Measurements from ENCODE around the gene MASP2.

MASP2 gene

GRCh38 chr1:11071463-11072215 lies 24.6 kb upstream of the MASP2 start:
- no peaks in the 10 kb centered on the region for H3K27me3 ChIP-seq
- no peak overlapping the region for H3K4me3 ChIP-seq (ENCODE audit: low read depth in 1 of 2, low read length in 1 of 2)
- no peak for TF ChIP-seq CTCF (IDR thresholded peaks at IDR 0.05)
- H3K9me3 ChIP-seq = no peaks in the 10 kb centered on the region
- no peaks in the 10 kb centered on the region for H3K4me1 ChIP-seq (ENCODE audit: control insufficient read depth in 1 of 2, insufficient read depth in 1 of 2, low read depth in 1 of 2, low read length in 1 of 2)
- no peak overlapping the region for H3K27ac ChIP-seq
- H3K36me3 ChIP-seq = peaks cover 100% of the 10 kb centered on the region

GRCh38 chr1:11070876-11071275 lies 23.8 kb upstream of the MASP2 start:
- Histone ChIP-seq H3K36me3 (peaks cover 100% of the 10 kb centered on the region), H3K4me3 (ENCODE audit: low read depth in 1 of 2, low read length in 1 of 2) (no peak overlapping the region), H3K27me3 (no peaks in the 10 kb centered on the region)

GRCh38 chr1:11068600-11069473 lies 21.8 kb upstream of the MASP2 start:
- no peak overlapping the region for H3K27ac ChIP-seq
- H3K4me3 ChIP-seq (ENCODE audit: low read depth in 1 of 2, low read length in 1 of 2) = no peak overlapping the region
- H3K4me1 ChIP-seq (ENCODE audit: control insufficient read depth in 1 of 2, insufficient read depth in 1 of 2, low read depth in 1 of 2, low read length in 1 of 2) = no peaks in the 10 kb centered on the region
- peaks cover 95% of the 10 kb centered on the region for H3K36me3 ChIP-seq
- no peak for TF ChIP-seq CTCF (IDR thresholded peaks at IDR 0.05)
- H3K27me3 ChIP-seq = no peaks in the 10 kb centered on the region
- H3K9me3 ChIP-seq = no peaks in the 10 kb centered on the region

More at GRCh38 chr1:11070876-11071275, 23.8 kb upstream of the MASP2 start:
- TF ChIP-seq CTCF (IDR thresholded peaks at IDR 0.05) = no peak
- Histone ChIP-seq H3K27ac (no peak overlapping the region), H3K9me3 (no peaks in the 10 kb centered on the region), H3K4me1 (ENCODE audit: control insufficient read depth in 1 of 2, insufficient read depth in 1 of 2, low read depth in 1 of 2, low read length in 1 of 2) (no peaks in the 10 kb centered on the region)

- TF ChIP-seq CTCF (IDR thresholded peaks at IDR 0.05) = no peak
- Histone ChIP-seq H3K36me3 (peaks cover 88% of the 10 kb centered on the region), H3K9me3 (no peaks in the 10 kb centered on the region), H3K4me3 (ENCODE audit: low read depth in 1 of 2, low read length in 1 of 2) (no peak overlapping the region), H3K27me3 (no peaks in the 10 kb centered on the region), H3K4me1 (ENCODE audit: control insufficient read depth in 1 of 2, insufficient read depth in 1 of 2, low read depth in 1 of 2, low read length in 1 of 2) (no peaks in the 10 kb centered on the region), H3K27ac (no peak overlapping the region)
These were observed 20.9 kb upstream of the MASP2 start for GRCh38 chr1:11067716-11068599.

GRCh38 chr1:11065796-11066195 lies 18.8 kb upstream of the MASP2 start:
- TF ChIP-seq CTCF (IDR thresholded peaks at IDR 0.05) = no peak
- Histone ChIP-seq H3K27me3 (no peaks in the 10 kb centered on the region), H3K27ac (no peak overlapping the region), H3K4me1 (ENCODE audit: control insufficient read depth in 1 of 2, insufficient read depth in 1 of 2, low read depth in 1 of 2, low read length in 1 of 2) (peaks cover 2% of the 10 kb centered on the region in 2 experiments), H3K36me3 (peaks cover 66% of the 10 kb centered on the region), H3K9me3 (no peaks in the 10 kb centered on the region), H3K4me3 (ENCODE audit: low read depth in 1 of 2, low read length in 1 of 2) (no peak overlapping the region)
